Measurements from ENCODE around the gene PLCG1.

Gene PLCG1

GRCh38 chr20:41145317-41145716, 8.0 kb downstream of the PLCG1 start:
- DNase-seq: no peak

GRCh38 chr20:41145821-41146620, 8.7 kb downstream of the PLCG1 start:
- DNase-seq: no peak

- no peak for DNase-seq
Measured at GRCh38 chr20:41147767-41148191, 10.4 kb downstream of the PLCG1 start.

- no peak for DNase-seq
Measured at GRCh38 chr20:41148942-41149341, 11.6 kb downstream of the PLCG1 start.

- DNase-seq: no peak
Measured at GRCh38 chr20:41150664-41151063, 13.3 kb downstream of the PLCG1 start.

- DNase-seq: no peak
Measured at GRCh38 chr20:41151134-41151869, 14.0 kb downstream of the PLCG1 start.

GRCh38 chr20:41152108-41152757, 14.9 kb downstream of the PLCG1 start:
- no peak for DNase-seq

GRCh38 chr20:41154436-41155176, 17.3 kb downstream of the PLCG1 start:
- no peak for DNase-seq

GRCh38 chr20:41155261-41155660, 17.9 kb downstream of the PLCG1 start:
- no peak for DNase-seq

GRCh38 chr20:41158082-41158625, 20.8 kb downstream of the PLCG1 start:
- no peak for DNase-seq

GRCh38 chr20:41159547-41159946, 22.2 kb downstream of the PLCG1 start:
- DNase-seq: no peak

GRCh38 chr20:41160686-41161085, 23.3 kb downstream of the PLCG1 start:
- no peak for DNase-seq

GRCh38 chr20:41161886-41162285, 24.5 kb downstream of the PLCG1 start:
- no peak for DNase-seq

- no peak for DNase-seq
Measured at GRCh38 chr20:41162396-41162795, 25.1 kb downstream of the PLCG1 start.

- DNase-seq: no peak
Measured at GRCh38 chr20:41163821-41164220, 26.5 kb downstream of the PLCG1 start.

- no peak for DNase-seq
Measured at GRCh38 chr20:41165001-41165882, 27.9 kb downstream of the PLCG1 start.

- DNase-seq: no peak
Measured at GRCh38 chr20:41166201-41167117, 29.1 kb downstream of the PLCG1 start.

GRCh38 chr20:41167118-41167470, 29.8 kb downstream of the PLCG1 start:
- no peak for DNase-seq

- no peak for DNase-seq
Measured at GRCh38 chr20:41167481-41168253, 30.3 kb downstream of the PLCG1 start.
